ENCODE measurements around the gene RFX1.

Gene RFX1

DNA sequence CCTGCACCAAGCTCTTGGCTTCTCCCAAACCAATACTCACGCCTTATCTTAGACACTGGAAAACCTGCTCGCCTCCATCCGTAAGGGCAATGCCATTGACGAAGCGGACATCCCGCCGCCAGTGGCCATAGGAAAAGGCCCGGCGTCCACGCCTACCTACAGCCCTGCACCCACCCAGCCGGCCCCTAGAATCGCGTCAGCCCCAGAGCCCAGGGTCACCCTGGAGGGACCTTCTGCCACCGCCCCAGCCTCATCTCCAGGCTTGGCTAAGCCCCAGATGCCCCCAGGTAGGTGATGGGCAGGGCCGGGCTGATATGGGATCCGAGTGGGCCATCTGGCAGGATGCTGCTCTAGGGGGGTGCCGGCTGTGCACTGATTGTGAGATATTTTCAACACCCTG, 92.8 kb downstream of the RFX1 start:
- TF ChIP-seq CTCF (IDR thresholded peaks at IDR 0.05; ENCODE audit: extremely low read depth, missing control alignments) = no peak
- DNase-seq (ENCODE audit: low spot score) = no peak
